CD4-positive, alpha-beta T cell treated with Interleukin-10 for 1 hour (primary cell): ENCODE data around the gene ACADM.
"Not testable (repeated sequence)": the region's sequence is repeated elsewhere in the genome, so short reads cannot be mapped to it uniquely, and the experiment has no call there.

Source experiments
- DNase-seq: peaks from one replicate; pipeline ENCODE4 v3.0.0-alpha.2; 2020

The ACADM gene

DNA sequence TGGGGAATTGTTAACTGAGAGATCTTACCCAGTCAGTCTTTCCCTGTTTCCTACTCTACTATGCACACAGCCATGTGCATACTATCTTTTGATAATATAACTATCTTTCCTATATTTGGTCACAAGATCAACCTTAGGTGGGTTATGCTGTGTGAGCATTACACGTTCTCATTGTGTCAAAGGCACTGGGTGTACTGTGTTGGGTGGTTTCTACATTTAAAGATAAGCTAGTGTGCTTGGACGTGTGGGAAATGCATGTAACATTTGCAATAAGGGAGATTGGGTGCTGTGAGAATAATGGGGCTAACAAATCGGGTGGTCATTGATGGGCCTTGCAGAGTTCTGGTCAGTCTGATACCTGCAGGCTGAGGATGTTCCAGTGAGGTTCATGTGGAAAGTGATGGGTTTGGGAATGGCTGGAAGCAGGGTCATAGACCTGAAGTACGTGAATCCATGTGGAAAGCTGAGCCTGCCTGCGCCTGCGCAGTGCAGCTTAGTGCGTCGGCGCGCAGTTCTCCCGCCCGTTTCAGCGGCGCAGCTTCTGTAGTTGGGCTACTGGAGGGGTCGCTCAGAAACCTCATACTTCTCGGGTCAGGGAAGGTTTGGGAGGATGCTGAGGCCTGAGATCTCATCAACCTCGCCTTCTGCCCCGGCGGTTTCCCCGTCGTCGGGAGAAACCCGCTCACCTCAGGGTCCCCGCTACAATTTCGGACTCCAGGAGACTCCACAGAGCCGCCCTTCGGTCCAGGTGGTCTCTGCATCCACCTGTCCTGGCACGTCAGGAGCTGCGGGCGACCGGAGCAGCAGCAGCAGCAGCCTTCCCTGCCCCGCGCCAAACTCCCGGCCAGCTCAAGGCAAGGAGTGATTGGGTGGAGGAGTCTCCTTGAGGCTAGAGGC, 72.1 kb downstream of the ACADM start, which contains the start of gene MSH4:
Gene MSH4 (plus strand): TSS at position 507 of the 897 bp plus-strand sequence. CDS start 104 bp downstream, at position 611.
- DNase-seq: no peak

- no peak for DNase-seq
Observed at GRCh38 chr1:75797273-75797588, 72.7 kb downstream of the ACADM start.

DNA sequence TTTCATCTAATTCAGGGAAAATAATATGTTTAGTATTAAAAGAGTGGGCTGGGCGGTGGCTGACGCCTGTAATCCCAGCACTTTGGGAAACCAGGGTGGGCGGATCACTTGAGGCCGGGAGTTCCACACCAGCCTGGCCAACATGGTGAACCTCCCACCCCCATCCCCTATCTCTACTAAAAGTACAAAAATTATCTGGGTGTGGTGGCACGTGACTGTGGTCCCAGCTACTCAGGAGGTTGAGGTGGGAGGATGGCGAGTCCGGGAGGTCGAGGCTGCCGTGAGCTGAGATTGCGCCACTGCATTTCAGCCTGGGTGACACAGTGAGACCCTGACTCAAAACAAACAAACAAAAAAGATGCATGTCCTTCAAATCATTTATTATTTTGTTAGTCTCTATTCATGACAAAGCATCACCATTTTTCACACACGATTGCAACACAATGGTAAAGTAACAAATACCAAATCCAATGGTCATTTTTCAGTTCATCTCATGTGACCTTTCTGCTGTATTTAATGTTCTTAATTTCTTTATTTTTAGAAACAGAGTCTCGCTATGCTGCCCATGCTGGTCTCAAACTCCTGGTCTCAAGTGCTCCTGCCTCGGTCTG, 73.2 kb downstream of the ACADM start:
- DNase-seq: no peak

DNA sequence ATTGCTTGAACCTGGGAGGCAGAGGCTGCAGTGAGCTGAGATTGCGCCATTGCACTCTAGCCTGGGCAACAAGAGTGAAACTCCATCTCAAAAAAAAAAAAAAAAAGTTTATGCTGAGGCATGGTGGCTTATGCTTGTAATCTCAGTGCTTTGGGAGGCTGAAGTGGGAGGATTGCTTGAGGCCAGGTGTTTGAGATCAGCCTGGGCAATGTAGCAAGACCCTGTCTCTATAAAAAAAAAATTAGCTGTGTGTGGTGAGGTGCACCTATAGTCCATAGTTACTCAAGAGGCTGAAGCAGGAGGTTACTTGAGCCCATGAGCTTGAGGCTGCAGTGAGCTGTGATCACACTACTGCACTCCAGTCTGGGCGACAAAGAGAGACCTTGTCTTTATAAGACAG, 77.0 kb downstream of the ACADM start:
- DNase-seq: not testable (repeated sequence)

DNA sequence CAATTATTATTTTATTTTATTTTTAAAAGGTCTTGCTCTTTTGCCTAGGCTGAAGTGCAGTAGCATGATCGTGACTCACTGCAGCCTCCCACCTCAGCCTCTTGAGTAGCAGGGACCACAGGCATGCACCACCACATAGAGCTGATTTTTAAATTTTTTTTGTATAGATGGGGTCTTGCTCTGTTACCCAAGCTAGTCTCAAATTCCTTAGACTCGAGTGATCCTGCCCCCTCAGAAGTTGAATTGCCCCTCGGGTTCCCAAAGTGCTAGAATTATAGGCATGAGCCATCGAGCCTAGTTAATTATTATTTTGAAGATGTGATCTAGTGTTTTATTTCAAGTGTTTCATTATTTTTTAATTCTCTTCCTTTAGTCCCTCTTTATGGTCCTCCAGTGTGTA, 84.4 kb downstream of the ACADM start:
- no peak for DNase-seq

DNA sequence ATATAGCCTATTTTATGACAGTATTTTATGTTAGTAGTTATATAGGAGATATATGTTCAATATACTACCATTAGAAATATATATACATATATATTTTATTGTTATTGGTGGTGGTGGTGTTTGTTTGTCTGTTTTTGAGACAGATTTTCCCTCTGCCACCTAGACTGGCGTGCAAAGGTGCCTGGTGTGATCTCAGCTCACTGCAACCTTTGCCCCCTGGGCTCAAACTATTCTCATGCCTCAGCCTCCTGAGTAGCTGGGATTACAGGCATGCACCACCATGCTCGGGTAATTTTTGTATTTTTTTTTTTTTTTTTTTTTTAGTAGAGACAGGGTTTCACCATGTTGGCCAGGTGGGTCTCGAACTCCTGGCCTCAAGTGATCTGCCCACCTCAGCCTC, 85.6 kb downstream of the ACADM start:
- DNase-seq: not testable (repeated sequence)

- no peak for DNase-seq
Observed at GRCh38 chr1:75811211-75811981, 86.9 kb downstream of the ACADM start.

DNA sequence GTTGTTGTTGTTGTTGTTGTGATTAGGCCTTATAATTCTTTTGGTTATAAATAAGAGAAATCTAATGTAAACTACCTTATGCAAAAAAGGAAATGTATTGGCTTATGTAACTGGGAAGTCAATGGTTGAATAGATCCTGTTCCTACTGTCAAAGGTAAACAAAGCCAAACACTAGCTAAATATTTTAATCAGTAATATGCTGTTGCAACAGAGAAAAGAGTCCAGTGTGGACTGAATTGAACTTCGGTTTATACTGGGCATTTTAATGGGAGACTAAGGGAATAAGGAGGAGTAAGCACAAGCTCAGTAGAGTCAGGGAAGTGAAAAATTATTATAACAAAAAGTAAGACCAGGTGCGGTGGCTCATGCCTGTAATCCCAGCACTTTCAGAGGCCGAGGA, 87.6 kb downstream of the ACADM start:
- no peak for DNase-seq
